IMR-90 (cell line): ENCODE data around the gene MEIS3. TPM values are rescaled to one million over a fixed set of nuclear protein-coding genes. Genes with fewer than 3 reads are reported as not detected.
A peak's percentile ranks its signal among the peaks of the same experiment; 100 is the strongest.

ENCODE experiments used
- ATAC-seq: fragments of 200-7000 bp; cut with Tn5 transposase; 2 replicates; pipeline ENCODE4 v1.9.1; 2020; ENCODE audit warnings: low read depth, mild to moderate bottlenecking, moderate library complexity
- BruUV-seq: library from RNA; stranded (reverse); fragments of 400-500 nt; replicated peaks from 2 replicates; lab custom pipeline; 2021; lab: Mats Ljungman, UMichigan
- CTCF ChIA-PET: fragments of 300-600 bp; formaldehyde crosslinking; extraction: SDS; loops from one replicate; lab custom pipeline; 2021; ENCODE audit warnings: antibody characterized with exemption; lab: Yijun Ruan, JAX
- POLR2A ChIA-PET: fragments of 300-600 bp; sonication (Branson Sonifier 250); formaldehyde crosslinking; loops from one replicate; lab custom pipeline; 2022; ENCODE audit warnings: antibody characterized with exemption; ENCODE audit not compliant: unreplicated experiment; lab: Charles Lee
- DNase-seq: peaks from one replicate; pipeline ENCODE4 v3.0.0; 2013
- H2AFZ ChIP-seq: replicated peaks from 2 replicates; pipeline ENCODE3; 2013; ENCODE audit warnings: low read length, mild to moderate bottlenecking; ENCODE audit not compliant: poor library complexity
- H2AK5ac ChIP-seq: 2 replicates; pipeline ENCODE4 v1.6.1; 2013; ENCODE audit warnings: low read depth, low read length, inconsistent platforms
- H2AK9ac ChIP-seq: replicated peaks from 2 replicates; pipeline ENCODE3; 2013; ENCODE audit warnings: mild to moderate bottlenecking, low read depth, low read length, moderate library complexity; ENCODE audit not compliant: poor library complexity
- H2BK120ac ChIP-seq: 2 replicates; pipeline ENCODE4 v1.6.1; 2013; ENCODE audit warnings: low read depth, low read length, inconsistent platforms
- H2BK15ac ChIP-seq: 3 replicates; pipeline ENCODE4 v1.6.1; 2013; ENCODE audit warnings: low read depth, low read length, inconsistent platforms
- H2BK20ac ChIP-seq: 2 replicates; pipeline ENCODE4 v1.6.1; 2013; ENCODE audit warnings: low read depth, mild to moderate bottlenecking, inconsistent platforms, low read length, moderate library complexity
- H2BK5ac ChIP-seq: 2 replicates; pipeline ENCODE4 v1.6.1; 2013; ENCODE audit warnings: mild to moderate bottlenecking, low read depth, low read length, inconsistent platforms; ENCODE audit not compliant: poor library complexity, severe bottlenecking
- H3K14ac ChIP-seq: replicated peaks from 2 replicates; pipeline ENCODE4 v1.6.1; 2013; ENCODE audit warnings: low read depth, low read length, inconsistent platforms
- H3K18ac ChIP-seq: 2 replicates; pipeline ENCODE4 v1.6.1; 2013; ENCODE audit warnings: low read depth, low read length, control low read depth
- H3K23ac ChIP-seq: 2 replicates; pipeline ENCODE4 v1.6.1; 2013; ENCODE audit warnings: low read depth, low read length, inconsistent platforms
- H3K27ac ChIP-seq: 2 replicates; pipeline ENCODE4 v1.5.1; 2013; ENCODE audit warnings: mild to moderate bottlenecking, control low read depth, low read length; ENCODE audit not compliant: insufficient read depth
- H3K27me3 ChIP-seq: 2 replicates; pipeline ENCODE4 v1.6.1; 2013; ENCODE audit warnings: low read length; ENCODE audit not compliant: control insufficient read depth, insufficient read depth
- H3K36me3 ChIP-seq: 2 replicates; pipeline ENCODE4 v1.6.1; 2013; ENCODE audit warnings: low read length, mixed read lengths; ENCODE audit not compliant: control insufficient read depth, insufficient read depth
- H3K4ac ChIP-seq: 2 replicates; pipeline ENCODE4 v1.6.1; 2013; ENCODE audit warnings: low read depth, low read length, inconsistent platforms
- H3K4me1 ChIP-seq: 2 replicates; pipeline ENCODE4 v1.6.1; 2013; ENCODE audit warnings: low read length, mixed read lengths; ENCODE audit not compliant: control insufficient read depth, insufficient read depth
- H3K4me2 ChIP-seq: 2 replicates; pipeline ENCODE4 v1.6.1; 2013; ENCODE audit warnings: low read depth, mild to moderate bottlenecking, control low read depth, low read length, moderate library complexity
- H3K4me3 ChIP-seq: 2 replicates; pipeline ENCODE4 v1.5.1; 2013; ENCODE audit warnings: low read depth, mild to moderate bottlenecking, control low read depth, low read length, moderate library complexity; ENCODE audit not compliant: insufficient read depth
- H3K56ac ChIP-seq: 2 replicates; pipeline ENCODE4 v1.6.1; 2013; ENCODE audit warnings: low read length, inconsistent platforms; ENCODE audit not compliant: insufficient read depth; ENCODE audit errors: extremely low read depth
- H3K79me1 ChIP-seq, 2 experiments: 2 replicates each; pipeline ENCODE4 v1.6.1; 2013; ENCODE audit warnings: low read length in 2 of 2, inconsistent platforms in 1 of 2, low read depth in 1 of 2
- H3K9ac ChIP-seq: 2 replicates; pipeline ENCODE4 v1.6.1; 2013; ENCODE audit warnings: low read depth, low read length, control low read depth
- H3K9me1 ChIP-seq: 2 replicates; pipeline ENCODE4 v1.6.1; 2013; ENCODE audit warnings: low read length, inconsistent platforms; ENCODE audit not compliant: insufficient read depth
- H3K9me3 ChIP-seq: 2 replicates; pipeline ENCODE4 v1.6.1; 2013; ENCODE audit warnings: low read length; ENCODE audit not compliant: control insufficient read depth, insufficient read depth
- H4K20me1 ChIP-seq: 2 replicates; pipeline ENCODE4 v1.6.1; 2013; ENCODE audit warnings: low read length, inconsistent platforms; ENCODE audit not compliant: insufficient read depth
- H4K5ac ChIP-seq: 2 replicates; pipeline ENCODE4 v1.6.1; 2013; ENCODE audit warnings: mild to moderate bottlenecking, low read depth, low read length, control low read depth
- H4K8ac ChIP-seq, 2 experiments: 2 replicates each; pipeline ENCODE4 v1.6.1; 2013; ENCODE audit warnings: low read depth in 2 of 2, low read length in 2 of 2, control low read depth in 1 of 2, inconsistent platforms in 1 of 2
- H4K91ac ChIP-seq: 2 replicates; pipeline ENCODE4 v1.6.1; 2013; ENCODE audit warnings: low read depth, low read length, inconsistent platforms; ENCODE audit not compliant: insufficient read depth
- CEBPB ChIP-seq: IDR thresholded peaks from 2 replicates; pipeline ENCODE4 v1.6.1; 2012; ENCODE audit warnings: low read depth, low read length, improper control_type of control experiment
- MAZ ChIP-seq: IDR thresholded peaks from 2 replicates; pipeline ENCODE4 v1.6.1; 2012; ENCODE audit warnings: low read depth, mild to moderate bottlenecking, low read length, improper control_type of control experiment, moderate library complexity, borderline replicate concordance
- MXI1 ChIP-seq: IDR thresholded peaks from 2 replicates; pipeline ENCODE4 v1.6.1; 2012; ENCODE audit warnings: low read depth, mild to moderate bottlenecking, low read length, moderate library complexity, borderline replicate concordance
- WGBS, 2 experiments: methylation state at CpG; one replicate each; pipeline versions ENCODE4 v1.1.5 to v1.1.7; 2013; ENCODE audit warnings: missing lambda C conversion rate in 2 of 2; ENCODE audit not compliant: insufficient read length in 1 of 2; ENCODE audit errors: extremely low coverage in 2 of 2; 5-methylcytosine and 5-hydroxymethylcytosine counted together
- dilution Hi-C: fragments of 300-500 bp; cut with HindIII; formaldehyde crosslinking; loops from one replicate; pipeline ENCODE4 v1.14.3; 2018; ENCODE audit warnings: low sequenced_read_pairs; ENCODE audit not compliant: unreplicated experiment
- in situ Hi-C: fragments of 300-500 bp; cut with MboI; formaldehyde crosslinking; loops from 3 replicates; pipeline ENCODE4 v1.14.3; 2019; ENCODE audit warnings: low sequenced_read_pairs, inconsistent platforms, mixed read lengths
- intact Hi-C: fragments of 100-400 bp; cut with micrococcal nuclease; formaldehyde crosslinking; loops from 2 replicates; pipeline ENCODE4 v1.10.0; 2022
- polyA plus RNA-seq, 3 experiments: library from polyadenylated mRNA; depleted of rRNA; stranded (reverse); fragments of >200 nt; gene quantifications; 2 replicates each; pipeline ENCODE4 v1.2.3, GENCODE V29; 2012; ENCODE audit warnings: low replicate concordance in 1 of 3
- total RNA-seq: library from RNA; depleted of rRNA; stranded (reverse); fragments of >200 nt; gene quantifications from 2 replicates; pipeline ENCODE4 v1.2.3, GENCODE V29; 2012
- TF ChIP-seq, protein P1 (sequence below): fragments of 150-350 bp; IDR thresholded peaks from 2 replicates; pipeline ENCODE4 v1.6.1; 2017; ENCODE audit warnings: mild to moderate bottlenecking, antibody characterized with exemption, low read length, low read depth

The MEIS3 gene
- total and polyA plus RNA-seq, 2 of the 4 experiments (the other 2 are of a cell fraction) = 32.4 to 33.0 TPM

DNA sequence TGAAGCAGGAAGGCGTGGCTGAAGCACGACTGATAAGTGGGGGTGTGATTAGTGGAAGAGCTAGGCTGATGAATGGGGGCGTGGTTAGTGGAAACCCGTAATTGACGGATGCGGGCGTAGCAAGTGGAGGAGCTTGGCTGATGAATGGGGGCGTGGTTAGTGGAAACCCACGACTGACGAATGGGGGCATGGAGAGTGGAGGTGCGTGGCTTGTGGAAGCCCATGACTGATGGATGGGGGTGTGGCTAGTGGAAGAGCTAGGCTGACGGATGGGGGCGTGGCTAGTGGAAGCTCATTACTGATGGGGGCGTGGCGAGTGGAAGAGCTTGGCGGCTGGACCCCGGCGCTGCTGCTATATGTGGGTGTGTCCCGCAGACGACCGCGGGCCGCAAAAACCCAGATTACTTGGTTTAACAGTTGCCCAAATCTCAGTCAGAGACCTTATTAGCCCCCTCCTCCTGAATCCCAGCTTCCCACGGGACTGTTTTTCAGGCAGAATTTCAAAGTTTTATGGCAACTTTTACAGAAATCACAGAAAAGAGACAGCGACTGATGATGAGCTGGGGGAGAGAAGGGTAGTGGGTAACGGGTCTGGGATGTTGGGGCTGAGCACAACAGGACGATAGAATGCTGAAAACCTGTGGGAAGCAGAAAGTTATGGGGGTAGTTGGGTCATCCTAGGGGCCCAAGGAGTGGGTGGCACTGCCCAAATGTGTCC, 9.0 kb upstream of the MEIS3 start:
- POLR2A ChIA-PET = interaction anchor here (0.6 kb wide), 1 partner anchor 1446 kb away, joined by 3 read pairs; no protein-coding TSS in a partner anchor
- no peak for TF ChIP-seq CEBPB
- peak; percentile 56; the same call in 1 of the 2 replicates for TF ChIP-seq MXI1
- TF ChIP-seq, protein P1, sequence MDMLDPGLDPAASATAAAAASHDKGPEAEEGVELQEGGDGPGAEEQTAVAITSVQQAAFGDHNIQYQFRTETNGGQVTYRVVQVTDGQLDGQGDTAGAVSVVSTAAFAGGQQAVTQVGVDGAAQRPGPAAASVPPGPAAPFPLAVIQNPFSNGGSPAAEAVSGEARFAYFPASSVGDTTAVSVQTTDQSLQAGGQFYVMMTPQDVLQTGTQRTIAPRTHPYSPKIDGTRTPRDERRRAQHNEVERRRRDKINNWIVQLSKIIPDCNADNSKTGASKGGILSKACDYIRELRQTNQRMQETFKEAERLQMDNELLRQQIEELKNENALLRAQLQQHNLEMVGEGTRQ = no peak
- peak; percentile 33; the same call in 1 of the 2 replicates for TF ChIP-seq MAZ
- no peak overlapping the region for H4K5ac ChIP-seq
- peak overlapping the region; percentile 75 for H3K4me2 ChIP-seq
- no peak overlapping the region for H2BK5ac ChIP-seq
- H3K9me3 ChIP-seq = no peaks in the 10 kb centered on the region
- no peak overlapping the region for H3K56ac ChIP-seq
- peaks cover 3% of the 10 kb centered on the region; the same call in 1 of the 2 replicates for H3K4me1 ChIP-seq
- peak overlapping the region; percentile 44; the same call in 1 of the 2 replicates for H3K4ac ChIP-seq
- intact Hi-C loops = loop anchor here (5.0 kb wide), 1 partner anchor 169 kb away; no protein-coding TSS in a partner anchor
- peaks cover 8% of the 10 kb centered on the region for H4K20me1 ChIP-seq
- peak overlapping the region; percentile 12; the same call in 1 of the 2 replicates for H3K4me3 ChIP-seq
- dilution Hi-C loops = no loop called here
- peaks cover 11% of the 10 kb centered on the region; the same call in 1 of the 2 replicates for H3K9me1 ChIP-seq
- peak overlapping the region; percentile 55; the same call in 1 of the 2 replicates for H2BK120ac ChIP-seq
- 0 out of 2 replicates have a peak overlapping the region, but pooled peaks have one; percentile 24 for H2BK20ac ChIP-seq
- H2AK9ac ChIP-seq = peak overlapping the region; percentile 93
- no peak overlapping the region for H2BK15ac ChIP-seq
- BruUV-seq = no TSS peak
- CTCF ChIA-PET = interaction anchor here (0.6 to 1.7 kb wide), 6 partner anchors 9 to 279 kb away, joined by 3 to 10 read pairs (median 4); no protein-coding TSS in a partner anchor
- H3K9ac ChIP-seq = no peak overlapping the region; the same call in 1 of the 2 replicates
- H3K27me3 ChIP-seq = peaks cover 10% of the 10 kb centered on the region; the same call in 1 of the 2 replicates
- no peaks in the 10 kb centered on the region for H3K79me1 ChIP-seq
- in situ Hi-C loops = no loop called here
- H2AK5ac ChIP-seq = no peak overlapping the region
- no peak overlapping the region for H3K27ac ChIP-seq
- peak; percentile 98 for DNase-seq
- no peaks in the 10 kb centered on the region for H3K36me3 ChIP-seq
- H3K23ac ChIP-seq = peak overlapping the region; percentile 61
- peak overlapping the region; percentile 32; the same call in 1 of the 2 replicates for H3K14ac ChIP-seq
- 2% methylated on average over 11 of the region's 27 CpGs; no CpG with 5 or more reads in 1 of the 2 experiments for WGBS, 2 experiments
- H4K8ac ChIP-seq = peak overlapping the region in 1 of 2 experiments; percentile 43; a peak in 1 of 4 replicates
- H3K18ac ChIP-seq = no peak overlapping the region
- no peak overlapping the region for H4K91ac ChIP-seq
- H2AFZ ChIP-seq = peak overlapping the region; percentile 90
- ATAC-seq = peak; percentile 94
